ENCODE measurements around the gene MACROD1.

The MACROD1 gene

GRCh38 chr11:64008283-64008913 lies 157.5 kb downstream of the MACROD1 start:
- DNase-seq, result no peak

GRCh38 chr11:64007629-64008282 lies 158.2 kb downstream of the MACROD1 start:
- no peak for DNase-seq

- DNase-seq, result no peak
These were observed 158.7 kb downstream of the MACROD1 start for GRCh38 chr11:64007160-64007628.

GRCh38 chr11:64006398-64006797 lies 159.5 kb downstream of the MACROD1 start:
- no peak for DNase-seq

- DNase-seq, result no peak
These were observed 160.2 kb downstream of the MACROD1 start for GRCh38 chr11:64005691-64006090.

- no peak for DNase-seq
These were observed 161.3 kb downstream of the MACROD1 start for GRCh38 chr11:64004590-64004984.

GRCh38 chr11:64003807-64004589 lies 161.9 kb downstream of the MACROD1 start:
- DNase-seq, result no peak

GRCh38 chr11:64001484-64002420 lies 164.2 kb downstream of the MACROD1 start:
- DNase-seq, result no peak

- no peak for DNase-seq
These were observed 165.0 kb downstream of the MACROD1 start for GRCh38 chr11:64000740-64001483.

GRCh38 chr11:64000026-64000739 lies 165.7 kb downstream of the MACROD1 start:
- peak; percentile 45 to 75 (median 68) for DNase-seq

GRCh38 chr11:63999349-64000025 lies 166.4 kb downstream of the MACROD1 start:
- DNase-seq, result peak; percentile 16 to 57 (median 38)

- DNase-seq, result no peak
These were observed 167.2 kb downstream of the MACROD1 start for GRCh38 chr11:63998558-63999348.

GRCh38 chr11:63997801-63998337 lies 168.0 kb downstream of the MACROD1 start:
- no peak for DNase-seq

- no peak for DNase-seq
These were observed 168.7 kb downstream of the MACROD1 start for GRCh38 chr11:63997104-63997700.

- DNase-seq, result no peak
These were observed 169.4 kb downstream of the MACROD1 start for GRCh38 chr11:63996512-63996911.

- no peak for DNase-seq
These were observed 171.9 kb downstream of the MACROD1 start for GRCh38 chr11:63993993-63994392.

GRCh38 chr11:63993100-63993499 lies 172.8 kb downstream of the MACROD1 start:
- DNase-seq, result no peak

- no peak for DNase-seq
These were observed 174.4 kb downstream of the MACROD1 start for GRCh38 chr11:63991558-63991957.

- DNase-seq, result no peak
These were observed 178.9 kb downstream of the MACROD1 start for GRCh38 chr11:63986932-63987513.

Measured in stimulated activated naive CD4-positive, alpha-beta T cell (primary cell).